Astrocyte of the cerebellum (primary cell): ENCODE results near the gene RTN4R.
"Not testable (repeated sequence)": the region's sequence is repeated elsewhere in the genome, so short reads cannot be mapped to it uniquely, and the experiment has no call there.

Experiments used
- DNase-seq: peaks from one replicate; pipeline ENCODE4 v3.0.0-alpha.2; 2011; ENCODE audit warnings: low read depth
- H3K4me3 ChIP-seq: 2 replicates; pipeline ENCODE4 v1.5.1; 2011; ENCODE audit warnings: mild to moderate bottlenecking, low read depth, low read length, moderate library complexity
- CTCF ChIP-seq: IDR thresholded peaks from 2 replicates; pipeline ENCODE4 v1.5.1; 2012; ENCODE audit warnings: low read length, low read depth, moderate library complexity, mild to moderate bottlenecking; ENCODE audit errors: missing control alignments
- in situ Hi-C: cut with HindIII; loops from 2 replicates; pipeline ENCODE4 v1.10.0; 2017; ENCODE audit warnings: low sequenced_read_pairs

Gene RTN4R

GRCh38 chr22:20272700-20273099, 4.6 kb upstream of the RTN4R start:
- in situ Hi-C loops = no loop called here
- no peak for TF ChIP-seq CTCF
- no peak overlapping the region for H3K4me3 ChIP-seq
- no peak for DNase-seq

GRCh38 chr22:20272174-20272573, 4.1 kb upstream of the RTN4R start:
- DNase-seq = no peak
- H3K4me3 ChIP-seq = no peak overlapping the region
- in situ Hi-C loops = no loop called here
- no peak for TF ChIP-seq CTCF

- no peak for TF ChIP-seq CTCF
- H3K4me3 ChIP-seq = no peak overlapping the region
- in situ Hi-C loops = no loop called here
- DNase-seq = no peak
Observed at GRCh38 chr22:20271114-20271994, 3.2 kb upstream of the RTN4R start.

GRCh38 chr22:20270190-20271113, 2.3 kb upstream of the RTN4R start:
- DNase-seq, in situ Hi-C loops, H3K4me3 ChIP-seq: not testable (repeated sequence)

GRCh38 chr22:20269673-20270072, 1.6 kb upstream of the RTN4R start:
- DNase-seq, H3K4me3 ChIP-seq, in situ Hi-C loops: not testable (repeated sequence)

- in situ Hi-C loops, H3K4me3 ChIP-seq, DNase-seq: not testable (repeated sequence)
Observed at GRCh38 chr22:20269201-20269600, 1.1 kb upstream of the RTN4R start.

GRCh38 chr22:20267441-20268278, 458 bp downstream of the RTN4R start:
- no peak for TF ChIP-seq CTCF
- DNase-seq = no peak
- peak overlapping the region; percentile 18 for H3K4me3 ChIP-seq
- in situ Hi-C loops = no loop called here

GRCh38 chr22:20266667-20267440, 1.3 kb downstream of the RTN4R start:
- DNase-seq, in situ Hi-C loops, H3K4me3 ChIP-seq: not testable (repeated sequence)

GRCh38 chr22:20265772-20266666, 2.1 kb downstream of the RTN4R start:
- in situ Hi-C loops, DNase-seq, H3K4me3 ChIP-seq: not testable (repeated sequence)
